K562 (cell line): ENCODE data around the gene ZDHHC8. TPM values are rescaled to one million over a fixed set of nuclear protein-coding genes. Genes with fewer than 3 reads are reported as not detected.

Source experiments
- AFF4 ChIP-seq: sonication (generic); formaldehyde crosslinking; IDR thresholded peaks from 2 replicates; pipeline ENCODE4 v1.8.0; 2023; ENCODE audit warnings: mild to moderate bottlenecking, missing genetic modification reagents
- CHD7 ChIP-seq: fragments of 200-600 bp; sonication (generic); IDR thresholded peaks from one replicate; pipeline ENCODE4 v1.6.1; 2012; ENCODE audit warnings: mild to moderate bottlenecking, low read depth, low read length, inconsistent platforms
- CUX1 ChIP-seq: fragments of 200-800 bp; sonication (Bioruptor generic); IDR thresholded peaks from 2 replicates; pipeline ENCODE4 v1.6.1; 2016; ENCODE audit warnings: missing genetic modification characterization, missing compliant biosample characterization
- STAT5A ChIP-seq: IDR thresholded peaks from 2 replicates; pipeline ENCODE4 v1.6.1; 2012; ENCODE audit warnings: low read length, inconsistent platforms, borderline replicate concordance
- polyA plus RNA-seq, 8 experiments: library from polyadenylated mRNA; depleted of rRNA in 4 of 8; stranded (reverse) in 5 of 8; unstranded in 3 of 8; fragments of >200 nt; fragmentation: Nextera tagmentation in 2 of 8; fragmentation: Illumina TruSeq in 1 of 8; extraction: Ambion mirVana in 2 of 8; extraction: Trizol in 1 of 8; gene quantifications; 2 replicates each; pipeline versions ENCODE4 v1.2.1 to v1.2.3, GENCODE V29; 2011 to 2014; ENCODE audit warnings: inconsistent platforms in 1 of 8, missing spikeins in 1 of 8
- total RNA-seq, 7 experiments: library from RNA; depleted of rRNA in 6 of 7; stranded (reverse); fragments of >200 nt in 6 of 7; fragmentation: Illumina TruSeq in 2 of 7; extraction: Trizol in 2 of 7; gene quantifications; 2 replicates each; pipeline versions ENCODE4 v1.2.1 to v1.2.3, GENCODE V29; 2011 to 2021; ENCODE audit warnings: low replicate concordance in 1 of 7

ZDHHC8 gene
- total and polyA plus RNA-seq, 9 of the 15 experiments (the other 6 are each of a cell fraction or from before 2014, with no cell fraction given) = 0.04 to 109 (median 16.4) TPM

GRCh38 chr22:20130731-20131596 lies 640 bp upstream of the ZDHHC8 start (continued):
- TF ChIP-seq CUX1 (CRISPR knock-in tag) (no peak), CHD7 (no peak), STAT5A (no peak), AFF4 (no peak)
